Measurements from ENCODE around the gene NOP16. TPM values are rescaled to one million over a fixed set of nuclear protein-coding genes. Genes with fewer than 3 reads are reported as not detected.

The NOP16 gene
- total and polyA plus RNA-seq, 2 of the 13 experiments (the other 11 are each of a cell fraction or from before 2014, with no cell fraction given), result 43.3 to 48.4 TPM

GRCh38 chr5:176381423-176381822, 7.0 kb downstream of the NOP16 start:
- H3K9me3 ChIP-seq (ENCODE audit: low read length), result no peaks in the 10 kb centered on the region
- in situ Hi-C loops (cut with HindIII; ENCODE audit: extremely low pct_ligation_motif_present, low pct_unique_long_range_greater_than_20kb) (no loop called here), intact Hi-C loops (cut with micrococcal nuclease; ENCODE audit: unreplicated experiment) (no loop called here)
- H3K79me2 ChIP-seq (ENCODE audit: insufficient read depth, low read length), result peaks cover 16% of the 10 kb centered on the region
- H3K4me3 ChIP-seq (replicated peaks in 1 of 3; ENCODE audit: insufficient read depth in 1 of 3, low read depth in 2 of 3, low read length in 3 of 3), result no peak overlapping the region
- H3K27me3 ChIP-seq (ENCODE audit: control insufficient read depth in 1 of 2, insufficient read depth in 2 of 2, low read length in 2 of 2), result no peaks in the 10 kb centered on the region
- ChIA-PET POLR2A (interaction anchor here (1.6 kb wide), 1 partner anchor 19 kb away, joined by 6 read pairs; the partner anchor contains the start of gene KIAA1191), CTCF (ENCODE audit: low intra/inter-chr PET ratio, low total read pairs) (no interaction called here)
- BruUV-seq (replicated peaks), result no TSS peak
- no peak overlapping the region for H3K9ac ChIP-seq (ENCODE audit: insufficient read depth, low read depth, low read length)
- FAIRE-seq, result no peak
- ATAC-seq, result no peak
- no peak overlapping the region for H2AFZ ChIP-seq (ENCODE audit: low read length)
- DNase-seq (ENCODE audit: low spot score), result no peak
- peaks cover 11% of the 10 kb centered on the region; the same call in 1 of the 2 replicates for H4K20me1 ChIP-seq (ENCODE audit: insufficient read depth, low read length)
- 92% methylated on average over 3 of the region's 3 CpGs for WGBS (ENCODE audit: low lambda C conversion rate)
- no peak overlapping the region for H3K4me2 ChIP-seq (ENCODE audit: low read depth, low read length)
- H3K4me1 ChIP-seq (ENCODE audit: insufficient read depth, low read length), result peaks cover 8% of the 10 kb centered on the region
- no peak overlapping the region for H3K27ac ChIP-seq (ENCODE audit: extremely low read length, insufficient read depth, low read length)
- peaks cover 18 to 54% of the 10 kb centered on the region in 2 experiments for H3K36me3 ChIP-seq (replicated peaks in 1 of 2; ENCODE audit: control insufficient read depth in 1 of 2, insufficient read depth in 2 of 2, low read length in 2 of 2)
- TF ChIP-seq ZNF251 (CRISPR knock-in tag; IDR thresholded peaks at IDR 0.05) (no peak), NKX3-1 (CRISPR knock-in tag; IDR thresholded peaks at IDR 0.05) (no peak), GLMP (CRISPR knock-in tag; IDR thresholded peaks at IDR 0.05; ENCODE audit: borderline replicate concordance) (no peak), NFIB (CRISPR knock-in tag; IDR thresholded peaks at IDR 0.05; ENCODE audit: borderline replicate concordance) (no peak), STAT6 (CRISPR knock-in tag; IDR thresholded peaks at IDR 0.05; ENCODE audit: borderline replicate concordance) (no peak), ZNF3 (CRISPR knock-in tag; IDR thresholded peaks at IDR 0.05) (no peak), CSRNP1 (CRISPR knock-in tag; IDR thresholded peaks at IDR 0.05) (no peak), MXI1 (IDR thresholded peaks at IDR 0.05; ENCODE audit: borderline replicate concordance, low read depth, low read length) (no peak), CBFB (CRISPR knock-in tag; IDR thresholded peaks at IDR 0.05) (no peak), PCBP1 (IDR thresholded peaks at IDR 0.05; ENCODE audit: borderline replicate concordance, low read depth, low read length) (no peak), ZNF318 (CRISPR knock-in tag; IDR thresholded peaks at IDR 0.05) (no peak)
